ENCODE results near the gene ADAMTS6.

DNA sequence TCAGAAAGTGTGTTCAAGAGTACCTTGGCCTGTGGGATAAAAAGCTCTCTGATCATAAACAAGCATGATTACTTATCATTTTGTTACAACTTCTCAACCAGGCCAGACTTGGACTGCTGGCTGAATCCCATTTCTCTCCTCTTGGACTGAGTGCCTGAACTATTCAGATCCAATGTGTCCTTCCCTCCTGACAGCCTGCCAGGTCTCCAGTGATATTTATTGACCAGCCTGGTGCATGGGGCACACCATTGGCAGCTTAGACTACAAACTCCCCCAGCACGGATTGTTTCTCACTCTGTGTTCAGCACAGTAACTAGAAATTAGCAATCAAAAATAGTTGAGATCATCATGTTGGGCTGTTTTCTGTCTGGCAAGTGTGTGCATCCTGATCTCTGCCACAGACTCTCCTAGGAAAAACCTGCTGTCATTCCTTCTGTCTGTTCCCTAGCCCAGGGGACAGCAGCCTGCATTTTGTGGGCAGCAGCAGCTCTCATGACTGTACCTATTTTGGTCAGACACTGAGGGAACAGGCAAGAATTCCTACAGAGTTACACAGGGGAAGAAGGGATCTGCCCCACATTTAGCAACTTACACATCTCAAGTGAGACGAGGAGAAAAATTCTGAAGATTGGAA lies 348.1 kb downstream of the ADAMTS6 start:
- TF ChIP-seq GATA1 (IDR thresholded peaks at IDR 0.05; ENCODE audit: low read depth, low read length) = no peak
- no peak for TF ChIP-seq POLR2A (IDR thresholded peaks at IDR 0.05; ENCODE audit: low read length)
